CD4-positive, alpha-beta T cell treated with Interleukin-12 subunit alpha and Interleukin-12 subunit beta, for 1 hour (primary cell): ENCODE data around the gene FUT6.
"Not testable (repeated sequence)": the region's sequence is repeated elsewhere in the genome, so short reads cannot be mapped to it uniquely, and the experiment has no call there.

Experiments used
- DNase-seq: peaks from one replicate; pipeline ENCODE4 v3.0.0-alpha.2; 2020

Gene FUT6

GRCh38 chr19:5839065-5840017 lies at the start of gene FUT6:
FUT6 (minus strand) TSS chr19:5839702; CDS start chr19:5832567, 7,135 bp downstream.
- DNase-seq: no peak

- DNase-seq: not testable (repeated sequence)
These were observed 44.7 kb upstream of the FUT6 start for GRCh38 chr19:5884065-5884811.

- DNase-seq: not testable (repeated sequence)
These were observed 43.8 kb upstream of the FUT6 start for GRCh38 chr19:5883157-5883873.

- no peak for DNase-seq
These were observed 43.0 kb upstream of the FUT6 start for GRCh38 chr19:5882421-5882968.

GRCh38 chr19:5881543-5882299 lies 42.2 kb upstream of the FUT6 start:
- DNase-seq: no peak

- DNase-seq: no peak
These were observed 41.1 kb upstream of the FUT6 start for GRCh38 chr19:5880604-5881078.

GRCh38 chr19:5880196-5880595 lies 40.7 kb upstream of the FUT6 start:
- DNase-seq: no peak

GRCh38 chr19:5877882-5878281 lies 38.4 kb upstream of the FUT6 start:
- DNase-seq: no peak

GRCh38 chr19:5877427-5877826 lies 37.9 kb upstream of the FUT6 start:
- DNase-seq: no peak

GRCh38 chr19:5874496-5874895 lies 35.0 kb upstream of the FUT6 start:
- not testable (repeated sequence) for DNase-seq

GRCh38 chr19:5873617-5874199 lies 34.2 kb upstream of the FUT6 start:
- DNase-seq: no peak

GRCh38 chr19:5870986-5871394 lies 31.5 kb upstream of the FUT6 start:
- no peak for DNase-seq

GRCh38 chr19:5867201-5868136 lies 28.0 kb upstream of the FUT6 start:
- no peak for DNase-seq

GRCh38 chr19:5865772-5866171 lies 26.3 kb upstream of the FUT6 start:
- no peak for DNase-seq

GRCh38 chr19:5864725-5865486 lies 25.4 kb upstream of the FUT6 start:
- no peak for DNase-seq

GRCh38 chr19:5864013-5864720 lies 24.7 kb upstream of the FUT6 start:
- no peak for DNase-seq

GRCh38 chr19:5863030-5863665 lies 23.6 kb upstream of the FUT6 start:
- DNase-seq: no peak
